ENCODE measurements around the gene GRIA1. TPM values are rescaled to one million over a fixed set of nuclear protein-coding genes. Genes with fewer than 3 reads are reported as not detected.

Gene GRIA1
- total and polyA plus RNA-seq, 10 of the 15 experiments (the other 5 are each of a cell fraction or from before 2014, with no cell fraction given), result 0.04 to 0.18 (median 0.04) TPM; not detected in 7

DNA sequence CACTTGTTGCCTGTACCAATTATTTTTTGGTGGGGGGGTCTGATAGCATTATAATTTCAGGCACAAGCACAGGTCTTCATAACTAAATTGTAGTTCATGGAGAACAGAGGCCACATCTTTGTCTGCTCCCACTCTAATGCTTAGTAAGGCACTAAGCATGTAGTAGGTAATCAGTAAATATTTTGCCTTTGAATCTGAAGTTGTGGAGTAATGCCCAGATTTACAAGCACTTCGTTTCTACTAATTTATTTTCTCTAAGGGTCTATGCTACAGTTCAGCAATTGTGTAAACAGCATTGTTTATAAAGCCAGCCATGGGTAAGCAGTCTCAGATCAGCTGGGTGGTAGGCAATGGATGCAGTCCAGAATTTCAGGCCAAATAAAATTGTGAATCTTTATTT, 78.6 kb downstream of the GRIA1 start:
- no peaks in the 10 kb centered on the region for H4K20me1 ChIP-seq (ENCODE audit: control insufficient read depth, insufficient read depth)
- ChIA-PET CTCF (interaction anchor here (0.7 to 1.6 kb wide), 2 partner anchors 11 to 13 kb away, joined by 3 to 4 read pairs; no protein-coding TSS in a partner anchor), RAD21 (ENCODE audit: unreplicated experiment) (no interaction called here), POLR2A (no interaction called here), SMC1A (ENCODE audit: uncharacterized antibody, unreplicated experiment) (interaction anchor here (1.3 to 1.7 kb wide), 2 partner anchors 9 to 13 kb away, joined by 3 to 4 read pairs; no protein-coding TSS in a partner anchor)
- no peak overlapping the region for H3K27ac ChIP-seq (ENCODE audit: control insufficient read depth, insufficient read depth)
- ATAC-seq, result no peak
- no peak overlapping the region for H3K4me2 ChIP-seq (ENCODE audit: control insufficient read depth, insufficient read depth)
- WGBS (ENCODE audit: insufficient coverage, insufficient replicate concordance, low lambda C conversion rate, missing lambda C conversion rate), result 0% methylated on average over 1 of the region's 1 CpG
- no peak for DNase-seq (ENCODE audit: low read depth, low spot score)
- intact Hi-C loops (cut with micrococcal nuclease; ENCODE audit: unreplicated experiment), result no loop called here
- TF ChIP-seq ESRRA (IDR thresholded peaks at IDR 0.05; ENCODE audit: low read length) (no peak), TARDBP (IDR thresholded peaks at IDR 0.05; ENCODE audit: borderline replicate concordance) (no peak), RUNX3 (IDR thresholded peaks at IDR 0.05; ENCODE audit: low read length) (no peak), BCL11A (IDR thresholded peaks at IDR 0.05; ENCODE audit: low read depth, low read length) (no peak), CHD4 (IDR thresholded peaks at IDR 0.05) (no peak), ATF7 (IDR thresholded peaks at IDR 0.05; ENCODE audit: low read depth) (no peak), ATF3 (IDR thresholded peaks at IDR 0.05; ENCODE audit: borderline replicate concordance, extremely low read depth, low read depth, low read length) (no peak), YBX1 (IDR thresholded peaks at IDR 0.05) (no peak), ELK1 (IDR thresholded peaks at IDR 0.05; ENCODE audit: low read depth, low read length) (no peak), IKZF1 (conservative IDR thresholded peaks at IDR 0.05) (no peak), HDAC2 (IDR thresholded peaks at IDR 0.05) (no peak), SIX5 (IDR thresholded peaks at IDR 0.05; ENCODE audit: low read depth, low read length, severe bottlenecking) (no peak), BMI1 (IDR thresholded peaks at IDR 0.05; ENCODE audit: borderline replicate concordance) (no peak), STAT3 (IDR thresholded peaks at IDR 0.05; ENCODE audit: low read depth, low read length) (no peak), TCF3 (IDR thresholded peaks at IDR 0.05; ENCODE audit: borderline replicate concordance, insufficient read depth, low read depth, low read length) (no peak), SMC3 (IDR thresholded peaks at IDR 0.05; ENCODE audit: borderline replicate concordance, low read length) (no peak), RFX5 (IDR thresholded peaks at IDR 0.05; ENCODE audit: low read depth, low read length) (no peak)
- no TSS peak for BruUV-seq (replicated peaks)
- H3K9ac ChIP-seq (ENCODE audit: control insufficient read depth, insufficient read depth, low read length), result no peak overlapping the region
- no peak overlapping the region for H2AFZ ChIP-seq (ENCODE audit: control insufficient read depth, low read depth, low read length)
- no peaks in the 10 kb centered on the region for H3K36me3 ChIP-seq (ENCODE audit: control insufficient read depth in 2 of 2, insufficient read depth in 2 of 2, low read length in 1 of 2)
- H3K79me2 ChIP-seq (ENCODE audit: control insufficient read depth, insufficient read depth, low read length), result no peaks in the 10 kb centered on the region
- in situ Hi-C loops (cut with MboI), result no loop called here
- H3K9me3 ChIP-seq (replicated peaks; ENCODE audit: control insufficient read depth, insufficient read depth, low read length), result no peaks in the 10 kb centered on the region
- FAIRE-seq, result no peak
- H3K4me1 ChIP-seq (ENCODE audit: control insufficient read depth, insufficient read depth, low read length), result no peaks in the 10 kb centered on the region
- no peaks in the 10 kb centered on the region for H3K27me3 ChIP-seq (replicated peaks in 1 of 2; ENCODE audit: control insufficient read depth in 2 of 2, insufficient read depth in 2 of 2, low read length in 1 of 2)
- H3K4me3 ChIP-seq, result no peak overlapping the region

All from GM12878 (cell line).